ENCODE results near the gene IL17F. TPM values are rescaled to one million over a fixed set of nuclear protein-coding genes. Genes with fewer than 3 reads are reported as not detected.
"Not testable (repeated sequence)": the region's sequence is repeated elsewhere in the genome, so short reads cannot be mapped to it uniquely, and the experiment has no call there.

Gene IL17F
- total RNA-seq, 1 donor from 2014 or later, result not detected

DNA sequence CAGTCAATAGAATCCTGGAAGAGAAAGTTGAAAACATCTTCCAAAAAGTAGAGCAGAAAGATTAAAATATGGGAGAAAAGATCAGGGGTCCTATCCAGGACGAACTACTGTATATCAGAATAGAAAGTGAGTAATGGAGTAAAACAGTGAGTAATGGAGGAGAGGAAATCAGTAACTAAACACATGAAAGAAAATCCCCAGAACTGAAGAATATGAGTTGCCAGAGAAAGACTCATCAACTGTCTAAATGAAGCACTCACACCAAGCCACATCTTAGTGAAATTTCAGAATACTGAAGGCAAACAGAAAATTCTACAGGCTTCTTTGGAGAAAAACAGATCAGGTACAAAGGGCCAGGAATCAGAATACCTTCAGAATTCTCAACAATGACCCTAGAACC is 43.3 kb downstream of the IL17F start:
- Histone ChIP-seq H3K27ac (no peak overlapping the region), H3K27me3 (no peaks in the 10 kb centered on the region), H3K9me3 (no peaks in the 10 kb centered on the region), H3K4me1 (no peaks in the 10 kb centered on the region), H3K36me3 (no peaks in the 10 kb centered on the region), H3K4me3 (no peak overlapping the region)
- intact Hi-C loops (cut with DNase I), result no loop called here
- no peak for DNase-seq (ENCODE audit: low spot score in 2 of 2)
- TF ChIP-seq, protein P1, sequence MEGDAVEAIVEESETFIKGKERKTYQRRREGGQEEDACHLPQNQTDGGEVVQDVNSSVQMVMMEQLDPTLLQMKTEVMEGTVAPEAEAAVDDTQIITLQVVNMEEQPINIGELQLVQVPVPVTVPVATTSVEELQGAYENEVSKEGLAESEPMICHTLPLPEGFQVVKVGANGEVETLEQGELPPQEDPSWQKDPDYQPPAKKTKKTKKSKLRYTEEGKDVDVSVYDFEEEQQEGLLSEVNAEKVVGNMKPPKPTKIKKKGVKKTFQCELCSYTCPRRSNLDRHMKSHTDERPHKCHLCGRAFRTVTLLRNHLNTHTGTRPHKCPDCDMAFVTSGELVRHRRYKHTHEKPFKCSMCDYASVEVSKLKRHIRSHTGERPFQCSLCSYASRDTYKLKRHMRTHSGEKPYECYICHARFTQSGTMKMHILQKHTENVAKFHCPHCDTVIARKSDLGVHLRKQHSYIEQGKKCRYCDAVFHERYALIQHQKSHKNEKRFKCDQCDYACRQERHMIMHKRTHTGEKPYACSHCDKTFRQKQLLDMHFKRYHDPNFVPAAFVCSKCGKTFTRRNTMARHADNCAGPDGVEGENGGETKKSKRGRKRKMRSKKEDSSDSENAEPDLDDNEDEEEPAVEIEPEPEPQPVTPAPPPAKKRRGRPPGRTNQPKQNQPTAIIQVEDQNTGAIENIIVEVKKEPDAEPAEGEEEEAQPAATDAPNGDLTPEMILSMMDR (IDR thresholded peaks at IDR 0.05), result no peak

DNA sequence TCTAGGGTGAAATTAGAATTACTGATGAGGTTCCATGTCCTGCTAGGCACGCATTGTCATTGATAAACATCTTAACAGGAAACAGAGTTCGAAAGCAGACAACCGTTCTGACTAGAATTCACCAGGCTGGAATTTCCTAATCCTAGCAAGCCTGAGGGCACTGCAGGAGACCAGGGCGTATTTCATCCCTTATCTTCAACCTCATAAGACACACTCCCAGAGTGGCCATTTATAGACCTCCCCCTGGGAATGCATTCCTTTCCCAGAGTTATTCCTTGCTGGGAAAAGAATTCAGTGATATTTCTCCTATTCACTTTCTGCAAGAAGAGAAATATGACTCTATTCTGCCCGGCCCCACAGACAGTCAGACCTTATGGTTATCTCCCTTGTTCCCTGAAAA is 44.2 kb downstream of the IL17F start:
- DNase-seq (ENCODE audit: low spot score in 2 of 2); H3K27ac ChIP-seq; H3K36me3 ChIP-seq; H3K9me3 ChIP-seq; H3K27me3 ChIP-seq; H3K4me1 ChIP-seq; H3K4me3 ChIP-seq; intact Hi-C loops (cut with DNase I): not testable (repeated sequence)

DNA sequence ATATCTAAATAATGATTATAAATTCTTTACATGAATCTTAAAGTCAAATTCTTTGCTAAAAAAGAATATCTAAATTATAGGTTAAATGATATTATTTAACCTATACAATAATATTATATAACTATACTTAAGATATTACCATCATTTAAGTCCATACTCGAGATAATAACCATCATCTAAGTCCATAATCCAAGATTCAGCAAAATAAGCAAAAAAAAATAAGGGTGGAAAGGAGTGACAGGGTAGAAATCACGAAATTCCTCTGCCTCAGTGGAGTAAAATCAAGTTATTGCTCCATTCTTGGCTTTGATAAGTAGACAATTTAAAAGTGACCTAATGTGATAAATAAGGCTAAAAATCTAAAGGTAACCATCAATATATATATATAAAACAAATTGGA is 48.4 kb downstream of the IL17F start:
- Histone ChIP-seq H3K4me1 (no peaks in the 10 kb centered on the region), H3K27ac (no peak overlapping the region)
- intact Hi-C loops (cut with DNase I), result no loop called here

DNA sequence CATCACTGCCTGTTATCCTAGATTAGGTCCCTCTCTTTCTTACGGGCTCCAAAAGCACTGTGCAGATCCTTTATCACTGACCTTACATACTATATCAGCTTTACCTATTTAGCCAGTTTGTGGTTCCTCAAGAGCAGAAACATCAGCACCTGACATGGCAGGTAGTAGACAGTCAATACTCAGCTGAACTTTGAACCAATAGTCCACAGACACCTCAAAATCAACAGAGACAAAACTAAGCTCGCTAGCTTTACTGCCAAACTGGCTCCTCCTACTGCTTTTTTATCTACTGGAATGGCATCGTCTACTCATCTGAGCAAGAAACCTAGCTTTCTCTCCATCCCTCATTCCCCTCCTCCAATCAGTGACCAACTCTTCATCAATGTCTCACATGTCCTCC is 52.5 kb downstream of the IL17F start:
- TF ChIP-seq, protein P1 (IDR thresholded peaks at IDR 0.05), result no peak
- Histone ChIP-seq H3K4me1 (no peaks in the 10 kb centered on the region), H3K27ac (no peak overlapping the region), H3K36me3 (no peaks in the 10 kb centered on the region), H3K9me3 (no peaks in the 10 kb centered on the region), H3K4me3 (no peak overlapping the region), H3K27me3 (no peaks in the 10 kb centered on the region)
- DNase-seq (ENCODE audit: low spot score in 2 of 2), result no peak
- intact Hi-C loops (cut with DNase I), result no loop called here

More for the DNA sequence above, 48.4 kb downstream of the IL17F start:
- H3K27me3 ChIP-seq, result no peaks in the 10 kb centered on the region
- H3K36me3 ChIP-seq, result no peaks in the 10 kb centered on the region
- DNase-seq (ENCODE audit: low spot score in 2 of 2), result no peak
- TF ChIP-seq, protein P1 (IDR thresholded peaks at IDR 0.05), result no peak
- no peaks in the 10 kb centered on the region for H3K9me3 ChIP-seq
- H3K4me3 ChIP-seq, result no peak overlapping the region

DNA sequence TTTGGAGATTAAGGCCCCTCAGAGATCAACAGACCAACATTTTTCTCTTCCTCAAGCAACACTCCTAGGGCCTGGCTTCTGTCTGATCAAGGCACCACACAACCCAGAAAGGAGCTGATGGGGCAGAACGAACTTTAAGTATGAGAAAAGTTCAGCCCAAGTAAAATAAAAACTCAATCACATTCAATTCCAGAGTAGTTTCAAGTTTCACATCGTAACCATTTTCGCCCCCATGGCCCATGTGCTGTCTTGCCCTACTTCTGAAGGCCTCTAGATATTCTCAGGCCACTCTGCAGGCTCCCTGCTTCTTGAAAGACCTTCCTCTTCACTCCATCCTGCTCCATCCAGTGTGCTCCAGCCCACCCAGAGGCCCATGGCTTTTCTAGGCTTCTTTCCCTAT is 53.9 kb downstream of the IL17F start:
- H3K27ac ChIP-seq, result no peak overlapping the region
- H3K4me1 ChIP-seq, result no peaks in the 10 kb centered on the region
- H3K4me3 ChIP-seq, result no peak overlapping the region
- DNase-seq (ENCODE audit: low spot score in 2 of 2), result no peak
- no peaks in the 10 kb centered on the region for H3K27me3 ChIP-seq
- TF ChIP-seq, protein P1 (IDR thresholded peaks at IDR 0.05), result no peak
- H3K9me3 ChIP-seq, result no peaks in the 10 kb centered on the region
- intact Hi-C loops (cut with DNase I), result no loop called here
- no peaks in the 10 kb centered on the region for H3K36me3 ChIP-seq

DNA sequence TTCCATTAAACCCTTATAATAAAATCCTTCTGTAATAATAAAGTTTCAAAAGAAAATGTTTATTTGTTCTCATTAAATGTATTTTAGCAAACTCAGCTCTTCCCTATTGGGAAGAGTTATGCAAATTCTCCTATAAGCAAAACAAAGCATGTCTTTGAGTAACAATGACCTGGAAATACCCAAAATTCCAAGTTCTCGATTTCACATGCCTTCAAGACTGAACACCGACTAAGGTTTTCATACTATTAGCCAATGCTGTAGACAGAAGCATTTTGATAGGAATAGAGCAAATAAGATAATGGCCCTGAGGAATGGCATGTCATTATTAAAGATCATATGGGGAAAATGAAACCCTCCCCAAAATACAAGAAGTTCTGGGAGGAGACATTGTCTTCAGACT is 54.3 kb downstream of the IL17F start:
- Histone ChIP-seq H3K4me3 (no peak overlapping the region), H3K4me1 (no peaks in the 10 kb centered on the region), H3K27ac (no peak overlapping the region), H3K27me3 (no peaks in the 10 kb centered on the region), H3K9me3 (no peaks in the 10 kb centered on the region), H3K36me3 (no peaks in the 10 kb centered on the region)
- no peak for DNase-seq (ENCODE audit: low spot score in 2 of 2)
- intact Hi-C loops (cut with DNase I), result no loop called here
- TF ChIP-seq, protein P1 (IDR thresholded peaks at IDR 0.05), result no peak

All from ascending aorta (tissue), 2 donors.